ENCODE results near the gene PTPRCAP. TPM values are rescaled to one million over a fixed set of nuclear protein-coding genes. Genes with fewer than 3 reads are reported as not detected.
A peak's percentile ranks its signal among the peaks of the same experiment; 100 is the strongest.

PTPRCAP gene
- polyA plus RNA-seq, 1 of the 3 experiments (the other 2 are of a cell fraction), result 1.4 TPM

DNA sequence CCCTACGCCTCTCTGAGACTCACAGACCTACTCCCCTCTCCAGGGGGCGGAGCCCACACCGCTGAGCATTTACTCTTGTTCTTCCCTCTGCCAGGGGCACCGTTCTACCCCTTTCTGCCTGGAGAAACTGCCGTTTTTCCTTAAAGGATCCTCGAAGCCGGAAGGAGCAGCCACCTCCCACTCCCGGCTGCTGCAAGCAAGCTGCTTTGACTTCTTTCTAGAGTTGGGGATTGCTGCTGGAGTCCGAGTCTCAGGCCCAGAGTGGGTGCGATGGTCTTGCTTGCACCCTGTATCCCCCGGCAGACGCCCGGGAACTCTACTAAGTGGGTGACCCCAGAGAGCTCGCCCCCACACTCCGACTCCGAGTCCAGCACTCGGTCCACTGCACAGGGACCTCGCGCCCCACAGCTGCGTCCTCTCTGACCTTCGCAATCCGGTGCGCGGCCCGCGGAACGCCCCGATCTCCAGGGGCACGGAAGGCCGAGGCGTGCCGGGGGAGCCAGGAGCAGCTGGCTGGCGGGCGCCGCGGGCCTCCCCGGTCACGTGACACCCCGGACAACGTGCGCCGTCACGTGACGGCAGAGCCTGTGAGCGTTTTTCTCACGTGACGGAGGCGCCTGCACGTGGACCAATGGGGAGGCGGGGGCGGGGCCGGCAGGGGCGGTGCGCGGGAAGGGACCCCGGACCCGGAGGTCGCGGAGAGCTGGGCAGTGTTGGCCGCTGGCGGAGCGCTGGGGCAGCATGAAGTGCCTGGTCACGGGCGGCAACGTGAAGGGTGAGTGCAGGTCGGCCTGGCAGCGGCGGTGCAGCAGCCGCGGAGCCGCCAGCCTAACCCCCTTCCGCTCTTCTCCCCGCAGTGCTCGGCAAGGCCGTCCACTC is 45.9 kb downstream of the PTPRCAP start, which contains the start of gene RAD9A (continued):
- TF ChIP-seq RFX5 (IDR thresholded peaks at IDR 0.05; ENCODE audit: low read length) (no peak), FOXM1 (IDR thresholded peaks at IDR 0.05; ENCODE audit: low read depth) (no peak), YY1 (IDR thresholded peaks at IDR 0.05; ENCODE audit: low read depth) (no peak), FOXJ3 (CRISPR knock-in tag; IDR thresholded peaks at IDR 0.05) (peak; percentile 30; the same call in 1 of the 2 replicates), MEF2A (IDR thresholded peaks at IDR 0.05; ENCODE audit: borderline replicate concordance, low read depth) (no peak), EP300 (IDR thresholded peaks at IDR 0.05; ENCODE audit: borderline replicate concordance in 1 of 2, low read depth in 1 of 2, low read length in 1 of 2) (peak in 1 of 2 experiments; percentile 8; a peak in 1 of 4 replicates), TEAD4 (IDR thresholded peaks at IDR 0.05; ENCODE audit: borderline replicate concordance, insufficient read depth) (no peak), TAF1 (IDR thresholded peaks at IDR 0.05; ENCODE audit: borderline replicate concordance, low read depth, low read length) (peak; percentile 67), MXI1 (IDR thresholded peaks at IDR 0.05; ENCODE audit: low read depth, low read length) (peak; percentile 93), RCOR1 (IDR thresholded peaks at IDR 0.05; ENCODE audit: low read length) (peak; percentile 82), RXRA (IDR thresholded peaks at IDR 0.05; ENCODE audit: borderline replicate concordance, low read depth) (no peak), NFIC (IDR thresholded peaks at IDR 0.05; ENCODE audit: borderline replicate concordance) (peak; percentile 12; the same call in 1 of the 2 replicates), GATA2 (CRISPR knock-in tag; IDR thresholded peaks at IDR 0.05) (no peak), GABPA (IDR thresholded peaks at IDR 0.05; ENCODE audit: low read depth) (no peak), RAD21 (IDR thresholded peaks at IDR 0.05; ENCODE audit: low read length) (no peak), EZH2phosphoT487 (IDR thresholded peaks at IDR 0.05; ENCODE audit: borderline replicate concordance, low read depth) (no peak)
- TF ChIP-seq, protein P1, sequence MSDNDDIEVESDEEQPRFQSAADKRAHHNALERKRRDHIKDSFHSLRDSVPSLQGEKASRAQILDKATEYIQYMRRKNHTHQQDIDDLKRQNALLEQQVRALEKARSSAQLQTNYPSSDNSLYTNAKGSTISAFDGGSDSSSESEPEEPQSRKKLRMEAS (IDR thresholded peaks at IDR 0.05; ENCODE audit: low read depth), result peak; percentile 97
- TF ChIP-seq, protein P2, sequence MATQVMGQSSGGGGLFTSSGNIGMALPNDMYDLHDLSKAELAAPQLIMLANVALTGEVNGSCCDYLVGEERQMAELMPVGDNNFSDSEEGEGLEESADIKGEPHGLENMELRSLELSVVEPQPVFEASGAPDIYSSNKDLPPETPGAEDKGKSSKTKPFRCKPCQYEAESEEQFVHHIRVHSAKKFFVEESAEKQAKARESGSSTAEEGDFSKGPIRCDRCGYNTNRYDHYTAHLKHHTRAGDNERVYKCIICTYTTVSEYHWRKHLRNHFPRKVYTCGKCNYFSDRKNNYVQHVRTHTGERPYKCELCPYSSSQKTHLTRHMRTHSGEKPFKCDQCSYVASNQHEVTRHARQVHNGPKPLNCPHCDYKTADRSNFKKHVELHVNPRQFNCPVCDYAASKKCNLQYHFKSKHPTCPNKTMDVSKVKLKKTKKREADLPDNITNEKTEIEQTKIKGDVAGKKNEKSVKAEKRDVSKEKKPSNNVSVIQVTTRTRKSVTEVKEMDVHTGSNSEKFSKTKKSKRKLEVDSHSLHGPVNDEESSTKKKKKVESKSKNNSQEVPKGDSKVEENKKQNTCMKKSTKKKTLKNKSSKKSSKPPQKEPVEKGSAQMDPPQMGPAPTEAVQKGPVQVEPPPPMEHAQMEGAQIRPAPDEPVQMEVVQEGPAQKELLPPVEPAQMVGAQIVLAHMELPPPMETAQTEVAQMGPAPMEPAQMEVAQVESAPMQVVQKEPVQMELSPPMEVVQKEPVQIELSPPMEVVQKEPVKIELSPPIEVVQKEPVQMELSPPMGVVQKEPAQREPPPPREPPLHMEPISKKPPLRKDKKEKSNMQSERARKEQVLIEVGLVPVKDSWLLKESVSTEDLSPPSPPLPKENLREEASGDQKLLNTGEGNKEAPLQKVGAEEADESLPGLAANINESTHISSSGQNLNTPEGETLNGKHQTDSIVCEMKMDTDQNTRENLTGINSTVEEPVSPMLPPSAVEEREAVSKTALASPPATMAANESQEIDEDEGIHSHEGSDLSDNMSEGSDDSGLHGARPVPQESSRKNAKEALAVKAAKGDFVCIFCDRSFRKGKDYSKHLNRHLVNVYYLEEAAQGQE (IDR thresholded peaks at IDR 0.05; ENCODE audit: low read depth, low read length), result no peak
